Measurements from ENCODE around the gene TNC. TPM values are rescaled to one million over a fixed set of nuclear protein-coding genes. Genes with fewer than 3 reads are reported as not detected.

Gene TNC
- total RNA-seq = 20.1 to 22.8 TPM (median 21.5 TPM) in 3 replicates

GRCh38 chr9:115117999-115118878 is at the start of gene TNC:
Gene TNC (minus strand): TSS chr9:115118157. CDS start chr9:115091018, 27,139 bp downstream.
- Mint-ChIP-seq H3K4me1 (peaks cover 46% of the 10 kb centered on the region), H3K27me3 (ENCODE audit: low read depth) (peaks cover 12% of the 10 kb centered on the region), H3K4me3 (peak within 1 kb of the TSS; percentile 68), H3K9me3 (no peaks in the 10 kb centered on the region), H3K36me3 (no peaks in the 10 kb centered on the region), H3K27ac (peak within 1 kb of the TSS; percentile 75)
- peak; percentile 55 to 59 for DNase-seq (ENCODE audit: low spot score in 2 of 2, unreplicated experiment in 2 of 2)
- TF ChIP-seq CTCF (IDR thresholded peaks at IDR 0.05; ENCODE audit: unreplicated experiment) = no peak

- no peaks in the 10 kb centered on the region for H3K36me3 Mint-ChIP-seq
- no peak overlapping the region for H3K4me3 Mint-ChIP-seq
- H3K27me3 Mint-ChIP-seq (ENCODE audit: low read depth) = no peaks in the 10 kb centered on the region
- no peak overlapping the region for H3K27ac Mint-ChIP-seq
- H3K9me3 Mint-ChIP-seq = peaks cover 10% of the 10 kb centered on the region
- H3K4me1 Mint-ChIP-seq = peaks cover 11% of the 10 kb centered on the region
- DNase-seq (ENCODE audit: low spot score in 2 of 2, unreplicated experiment in 2 of 2) = no peak
- no peak for TF ChIP-seq CTCF (IDR thresholded peaks at IDR 0.05; ENCODE audit: unreplicated experiment)
These were observed 49.2 kb upstream of the TNC start for GRCh38 chr9:115167175-115167574.

GRCh38 chr9:115165233-115165632 is 47.3 kb upstream of the TNC start:
- peaks cover 10% of the 10 kb centered on the region for H3K9me3 Mint-ChIP-seq
- H3K27me3 Mint-ChIP-seq (ENCODE audit: low read depth) = no peaks in the 10 kb centered on the region
- no peak overlapping the region for H3K4me3 Mint-ChIP-seq
- H3K27ac Mint-ChIP-seq = no peak overlapping the region
- no peak for TF ChIP-seq CTCF (IDR thresholded peaks at IDR 0.05; ENCODE audit: unreplicated experiment)
- H3K4me1 Mint-ChIP-seq = peaks cover 16% of the 10 kb centered on the region
- no peak for DNase-seq (ENCODE audit: low spot score in 2 of 2, unreplicated experiment in 2 of 2)
- no peaks in the 10 kb centered on the region for H3K36me3 Mint-ChIP-seq

- H3K4me3 Mint-ChIP-seq = no peak overlapping the region
- H3K4me1 Mint-ChIP-seq = peaks cover 16% of the 10 kb centered on the region
- peaks cover 10% of the 10 kb centered on the region for H3K9me3 Mint-ChIP-seq
- DNase-seq (ENCODE audit: low spot score in 2 of 2, unreplicated experiment in 2 of 2) = no peak
- no peaks in the 10 kb centered on the region for H3K27me3 Mint-ChIP-seq (ENCODE audit: low read depth)
- no peak for TF ChIP-seq CTCF (IDR thresholded peaks at IDR 0.05; ENCODE audit: unreplicated experiment)
- H3K36me3 Mint-ChIP-seq = no peaks in the 10 kb centered on the region
- H3K27ac Mint-ChIP-seq = peak overlapping the region; percentile 1
These were observed 46.6 kb upstream of the TNC start for GRCh38 chr9:115164511-115164974.

- H3K4me1 Mint-ChIP-seq = peaks cover 16% of the 10 kb centered on the region
These were observed 45.0 kb upstream of the TNC start for GRCh38 chr9:115162946-115163345.

More at GRCh38 chr9:115162946-115163345, 45.0 kb upstream of the TNC start:
- Mint-ChIP-seq H3K9me3 (peaks cover 10% of the 10 kb centered on the region), H3K36me3 (no peaks in the 10 kb centered on the region), H3K27ac (no peak overlapping the region), H3K27me3 (ENCODE audit: low read depth) (no peaks in the 10 kb centered on the region), H3K4me3 (no peak overlapping the region)
- no peak for DNase-seq (ENCODE audit: low spot score in 2 of 2, unreplicated experiment in 2 of 2)
- TF ChIP-seq CTCF (IDR thresholded peaks at IDR 0.05; ENCODE audit: unreplicated experiment) = no peak
